ENCODE measurements around the gene POLR2C. TPM values are rescaled to one million over a fixed set of nuclear protein-coding genes. Genes with fewer than 3 reads are reported as not detected.
A peak's percentile ranks its signal among the peaks of the same experiment; 100 is the strongest.

The POLR2C gene
- total and polyA plus RNA-seq, 2 of the 13 experiments (the other 11 are each of a cell fraction or from before 2014, with no cell fraction given), result 104 to 216 TPM

DNA sequence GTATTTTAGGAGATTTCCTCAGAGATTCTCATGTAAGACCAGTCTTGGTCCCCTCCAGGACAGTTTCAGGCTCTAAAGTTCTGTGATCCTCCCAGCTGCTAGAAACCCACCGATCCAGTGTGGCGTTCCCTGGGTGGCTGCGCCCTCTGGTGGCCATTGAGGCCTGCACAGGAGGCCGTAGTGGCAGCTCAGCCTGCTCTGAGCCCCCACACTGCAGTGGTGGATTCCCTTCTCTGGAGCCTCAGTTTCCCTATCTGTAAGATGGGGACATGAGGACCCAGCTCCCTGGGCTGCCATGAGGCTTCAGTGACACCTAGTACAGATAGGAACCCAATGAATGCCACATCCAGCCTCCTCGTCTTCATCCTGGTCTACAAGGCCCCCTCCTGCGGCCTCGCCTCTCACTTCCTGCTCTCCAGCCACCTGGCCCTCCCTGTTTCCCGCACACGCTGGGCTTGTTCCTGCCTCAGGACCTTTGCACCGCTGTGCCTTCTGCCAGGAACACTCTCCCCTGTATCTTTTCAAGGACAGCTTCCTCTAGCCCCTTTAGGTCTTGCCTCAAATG, 57.4 kb downstream of the POLR2C start (continued):
- TF ChIP-seq ZNF710 (CRISPR knock-in tag; IDR thresholded peaks at IDR 0.05; ENCODE audit: borderline replicate concordance) (no peak), ZNF549 (CRISPR knock-in tag; IDR thresholded peaks at IDR 0.05) (no peak), NCOA5 (CRISPR knock-in tag; IDR thresholded peaks at IDR 0.05) (no peak), ZNF878 (CRISPR knock-in tag; IDR thresholded peaks at IDR 0.05) (no peak), SOX6 (IDR thresholded peaks at IDR 0.05) (no peak), SOX6 (CRISPR knock-in tag; IDR thresholded peaks at IDR 0.05) (peak; percentile 13; the same call in 1 of the 2 replicates), SNRNP70 (IDR thresholded peaks at IDR 0.05; ENCODE audit: low read depth, low read length) (no peak), SALL2 (CRISPR knock-in tag; IDR thresholded peaks at IDR 0.05) (0 out of 2 replicates have a peak, but pooled peaks have one; percentile 58), EEA1 (CRISPR knock-in tag; IDR thresholded peaks at IDR 0.05; ENCODE audit: borderline replicate concordance) (no peak), ZNF282 (IDR thresholded peaks at IDR 0.05; ENCODE audit: partially characterized antibody) (no peak), ZIK1 (CRISPR knock-in tag; IDR thresholded peaks at IDR 0.05; ENCODE audit: borderline replicate concordance, low read depth) (no peak), SRSF4 (IDR thresholded peaks at IDR 0.05; ENCODE audit: low read depth, low read length, poor library complexity, severe bottlenecking) (no peak)
- TF ChIP-seq, protein P1, sequence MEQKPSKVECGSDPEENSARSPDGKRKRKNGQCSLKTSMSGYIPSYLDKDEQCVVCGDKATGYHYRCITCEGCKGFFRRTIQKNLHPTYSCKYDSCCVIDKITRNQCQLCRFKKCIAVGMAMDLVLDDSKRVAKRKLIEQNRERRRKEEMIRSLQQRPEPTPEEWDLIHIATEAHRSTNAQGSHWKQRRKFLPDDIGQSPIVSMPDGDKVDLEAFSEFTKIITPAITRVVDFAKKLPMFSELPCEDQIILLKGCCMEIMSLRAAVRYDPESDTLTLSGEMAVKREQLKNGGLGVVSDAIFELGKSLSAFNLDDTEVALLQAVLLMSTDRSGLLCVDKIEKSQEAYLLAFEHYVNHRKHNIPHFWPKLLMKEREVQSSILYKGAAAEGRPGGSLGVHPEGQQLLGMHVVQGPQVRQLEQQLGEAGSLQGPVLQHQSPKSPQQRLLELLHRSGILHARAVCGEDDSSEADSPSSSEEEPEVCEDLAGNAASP (CRISPR knock-in tag; IDR thresholded peaks at IDR 0.05; ENCODE audit: borderline replicate concordance), result peak; percentile 54; the same call in 1 of the 2 replicates
- TF ChIP-seq, protein P2, sequence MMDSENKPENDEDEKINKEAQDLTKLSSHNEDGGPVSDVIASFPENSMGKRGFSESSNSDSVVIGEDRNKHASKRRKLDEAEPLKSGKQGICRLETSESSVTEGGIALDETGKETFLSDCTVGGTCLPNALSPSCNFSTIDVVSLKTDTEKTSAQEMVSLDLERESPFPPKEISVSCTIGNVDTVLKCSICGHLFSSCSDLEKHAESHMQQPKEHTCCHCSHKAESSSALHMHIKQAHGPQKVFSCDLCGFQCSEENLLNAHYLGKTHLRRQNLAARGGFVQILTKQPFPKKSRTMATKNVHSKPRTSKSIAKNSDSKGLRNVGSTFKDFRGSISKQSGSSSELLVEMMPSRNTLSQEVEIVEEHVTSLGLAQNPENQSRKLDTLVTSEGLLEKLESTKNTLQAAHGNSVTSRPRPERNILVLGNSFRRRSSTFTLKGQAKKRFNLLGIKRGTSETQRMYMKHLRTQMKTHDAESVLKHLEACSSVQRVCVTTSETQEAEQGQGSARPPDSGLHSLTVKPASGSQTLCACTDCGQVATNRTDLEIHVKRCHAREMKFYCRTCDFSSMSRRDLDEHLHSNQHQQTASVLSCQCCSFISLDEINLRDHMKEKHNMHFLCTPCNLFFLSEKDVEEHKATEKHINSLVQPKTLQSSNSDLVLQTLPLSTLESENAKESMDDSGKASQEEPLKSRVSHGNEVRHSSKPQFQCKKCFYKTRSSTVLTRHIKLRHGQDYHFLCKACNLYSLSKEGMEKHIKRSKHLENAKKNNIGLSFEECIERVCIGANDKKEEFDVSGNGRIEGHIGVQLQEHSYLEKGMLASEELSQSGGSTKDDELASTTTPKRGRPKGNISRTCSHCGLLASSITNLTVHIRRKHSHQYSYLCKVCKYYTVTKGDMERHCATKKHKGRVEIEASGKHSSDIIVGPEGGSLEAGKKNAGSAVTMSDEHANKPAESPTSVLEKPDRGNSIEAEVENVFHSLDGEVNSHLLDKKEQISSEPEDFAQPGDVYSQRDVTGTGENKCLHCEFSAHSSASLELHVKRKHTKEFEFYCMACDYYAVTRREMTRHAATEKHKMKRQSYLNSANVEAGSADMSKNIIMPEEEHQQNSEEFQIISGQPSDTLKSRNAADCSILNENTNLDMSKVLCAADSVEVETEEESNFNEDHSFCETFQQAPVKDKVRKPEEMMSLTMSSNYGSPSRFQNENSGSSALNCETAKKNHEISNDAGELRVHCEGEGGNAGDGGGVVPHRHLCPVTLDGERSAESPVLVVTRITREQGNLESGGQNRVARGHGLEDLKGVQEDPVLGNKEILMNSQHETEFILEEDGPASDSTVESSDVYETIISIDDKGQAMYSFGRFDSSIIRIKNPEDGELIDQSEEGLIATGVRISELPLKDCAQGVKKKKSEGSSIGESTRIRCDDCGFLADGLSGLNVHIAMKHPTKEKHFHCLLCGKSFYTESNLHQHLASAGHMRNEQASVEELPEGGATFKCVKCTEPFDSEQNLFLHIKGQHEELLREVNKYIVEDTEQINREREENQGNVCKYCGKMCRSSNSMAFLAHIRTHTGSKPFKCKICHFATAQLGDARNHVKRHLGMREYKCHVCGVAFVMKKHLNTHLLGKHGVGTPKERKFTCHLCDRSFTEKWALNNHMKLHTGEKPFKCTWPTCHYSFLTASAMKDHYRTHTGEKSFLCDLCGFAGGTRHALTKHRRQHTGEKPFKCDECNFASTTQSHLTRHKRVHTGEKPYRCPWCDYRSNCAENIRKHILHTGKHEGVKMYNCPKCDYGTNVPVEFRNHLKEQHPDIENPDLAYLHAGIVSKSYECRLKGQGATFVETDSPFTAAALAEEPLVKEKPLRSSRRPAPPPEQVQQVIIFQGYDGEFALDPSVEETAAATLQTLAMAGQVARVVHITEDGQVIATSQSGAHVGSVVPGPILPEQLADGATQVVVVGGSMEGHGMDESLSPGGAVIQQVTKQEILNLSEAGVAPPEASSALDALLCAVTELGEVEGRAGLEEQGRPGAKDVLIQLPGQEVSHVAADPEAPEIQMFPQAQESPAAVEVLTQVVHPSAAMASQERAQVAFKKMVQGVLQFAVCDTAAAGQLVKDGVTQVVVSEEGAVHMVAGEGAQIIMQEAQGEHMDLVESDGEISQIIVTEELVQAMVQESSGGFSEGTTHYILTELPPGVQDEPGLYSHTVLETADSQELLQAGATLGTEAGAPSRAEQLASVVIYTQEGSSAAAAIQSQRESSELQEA (CRISPR knock-in tag; IDR thresholded peaks at IDR 0.05; ENCODE audit: not compliant biosample characterization), result no peak
- TF ChIP-seq, protein P3, sequence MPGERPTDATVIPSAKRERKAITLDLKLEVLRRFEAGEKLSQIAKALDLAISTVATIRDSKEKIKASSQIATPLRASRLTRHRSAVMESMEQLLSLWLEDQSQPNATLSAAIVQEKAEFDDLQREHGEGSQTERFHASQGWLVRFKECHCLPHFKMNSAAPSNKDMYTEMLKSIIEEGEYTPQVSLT (CRISPR knock-in tag; IDR thresholded peaks at IDR 0.05; ENCODE audit: borderline replicate concordance, low read depth), result no peak
